ENCODE results near the gene RNF149. TPM values are rescaled to one million over a fixed set of nuclear protein-coding genes. Genes with fewer than 3 reads are reported as not detected.

Gene RNF149
- polyA plus RNA-seq, 2 of the 4 experiments (the other 2 are of a cell fraction): 28.8 to 34.8 TPM

GRCh38 chr2:101297383-101297782 is 11.1 kb downstream of the RNF149 start:
- WGBS (ENCODE audit: missing lambda C conversion rate): 75% methylated on average over 2 of the region's 2 CpGs
- Histone ChIP-seq H3K4me3 (no peak overlapping the region), H3K9me3 (no peaks in the 10 kb centered on the region), H3K27ac (no peak overlapping the region), H3K4me2 (no peak overlapping the region), H3K4me1 (peaks cover 5% of the 10 kb centered on the region; the same call in 1 of the 3 replicates)
- ATAC-seq (no peak), DNase-seq (ENCODE audit: low read depth in 1 of 2, low spot score in 1 of 2) (no peak), FAIRE-seq (no peak)
- TF ChIP-seq ELK1 (IDR thresholded peaks at IDR 0.05; ENCODE audit: low read depth, low read length): no peak
- TF ChIP-seq RCOR1 (IDR thresholded peaks at IDR 0.05; ENCODE audit: low read depth, low read length): no peak
- no peak for TF ChIP-seq RAD21 (conservative IDR thresholded peaks at IDR 0.05 in 1 of 2, IDR thresholded peaks at IDR 0.05 in 1 of 2)
- TF ChIP-seq ZFP36 (IDR thresholded peaks at IDR 0.05; ENCODE audit: borderline replicate concordance, partially characterized antibody): no peak
- TF ChIP-seq RARB (CRISPR knock-in tag; IDR thresholded peaks at IDR 0.05): no peak
- no peak for TF ChIP-seq CBX8 (IDR thresholded peaks at IDR 0.05)
- no peak for TF ChIP-seq BCL3 (IDR thresholded peaks at IDR 0.05)
- no peak for TF ChIP-seq TFCP2L1 (CRISPR knock-in tag; IDR thresholded peaks at IDR 0.05)
- TF ChIP-seq CHD2 (IDR thresholded peaks at IDR 0.05; ENCODE audit: low read length, partially characterized antibody): no peak
- no peak for TF ChIP-seq MYC (IDR thresholded peaks at IDR 0.05; ENCODE audit: borderline replicate concordance, low read length)
- no peak for TF ChIP-seq MAZ (IDR thresholded peaks at IDR 0.05; ENCODE audit: borderline replicate concordance, low read depth, low read length)
- no peak for TF ChIP-seq TP53 (CRISPR knock-in tag; IDR thresholded peaks at IDR 0.05)
- ChIA-PET CTCF (interaction anchor here (0.6 kb wide), 1 partner anchor 115 kb away, joined by 3 read pairs; no protein-coding TSS in a partner anchor), POLR2A (no interaction called here)

GRCh38 chr2:101296371-101296770 is 12.1 kb downstream of the RNF149 start:
- ChIA-PET POLR2A (no interaction called here), CTCF (no interaction called here)

GRCh38 chr2:101295895-101296294 is 12.6 kb downstream of the RNF149 start:
- H3K27ac ChIP-seq: no peak overlapping the region
- DNase-seq (ENCODE audit: low read depth in 1 of 2, low spot score in 1 of 2): no peak

More at GRCh38 chr2:101296371-101296770, 12.1 kb downstream of the RNF149 start:
- Histone ChIP-seq H3K4me1 (peaks cover 5% of the 10 kb centered on the region; the same call in 1 of the 3 replicates), H3K27ac (no peak overlapping the region), H3K4me2 (no peak overlapping the region), H3K4me3 (no peak overlapping the region), H3K9me3 (no peaks in the 10 kb centered on the region)
- TF ChIP-seq ZC3H11A (IDR thresholded peaks at IDR 0.05) (no peak), ZFP36 (IDR thresholded peaks at IDR 0.05; ENCODE audit: borderline replicate concordance, partially characterized antibody) (no peak), ESRRA (IDR thresholded peaks at IDR 0.05; ENCODE audit: borderline replicate concordance, low read length) (no peak), TFCP2L1 (CRISPR knock-in tag; IDR thresholded peaks at IDR 0.05) (no peak), EHMT2 (IDR thresholded peaks at IDR 0.05; ENCODE audit: low read depth) (no peak), RAD21 (conservative IDR thresholded peaks at IDR 0.05 in 1 of 2, IDR thresholded peaks at IDR 0.05 in 1 of 2) (no peak), FOSL2 (IDR thresholded peaks at IDR 0.05) (no peak), FOSL2 (CRISPR knock-in tag; IDR thresholded peaks at IDR 0.05) (no peak), ATOH8 (CRISPR knock-in tag; IDR thresholded peaks at IDR 0.05; ENCODE audit: low read depth) (no peak)
- FAIRE-seq (no peak), DNase-seq (ENCODE audit: low read depth in 1 of 2, low spot score in 1 of 2) (no peak), ATAC-seq (no peak)
- WGBS (ENCODE audit: missing lambda C conversion rate): 93% methylated on average over 5 of the region's 5 CpGs

More at GRCh38 chr2:101295895-101296294, 12.6 kb downstream of the RNF149 start:
- ChIA-PET CTCF (no interaction called here), POLR2A (no interaction called here)
- ATAC-seq: no peak
- 84% methylated on average over 2 of the region's 2 CpGs for WGBS (ENCODE audit: missing lambda C conversion rate)
- H3K9me3 ChIP-seq: no peaks in the 10 kb centered on the region
- TF ChIP-seq JUNB (IDR thresholded peaks at IDR 0.05) (no peak), ZNF302 (CRISPR knock-in tag; IDR thresholded peaks at IDR 0.05) (no peak), RARB (CRISPR knock-in tag; IDR thresholded peaks at IDR 0.05) (no peak), ZFP36 (IDR thresholded peaks at IDR 0.05; ENCODE audit: borderline replicate concordance, partially characterized antibody) (no peak), CHD2 (IDR thresholded peaks at IDR 0.05; ENCODE audit: low read length, partially characterized antibody) (no peak), ZSCAN20 (CRISPR knock-in tag; IDR thresholded peaks at IDR 0.05) (no peak), GATA3 (IDR thresholded peaks at IDR 0.05; ENCODE audit: borderline replicate concordance) (no peak), POLR2AphosphoS2 (conservative IDR thresholded peaks at IDR 0.05; ENCODE audit: low read length) (no peak), KDM1A (IDR thresholded peaks at IDR 0.05; ENCODE audit: low read depth) (no peak), PHF8 (IDR thresholded peaks at IDR 0.05; ENCODE audit: borderline replicate concordance, low read depth) (no peak), REST (IDR thresholded peaks at IDR 0.05) (no peak), RAD21 (conservative IDR thresholded peaks at IDR 0.05 in 1 of 2, IDR thresholded peaks at IDR 0.05 in 1 of 2) (no peak), NFE2L2 (conservative IDR thresholded peaks at IDR 0.05; ENCODE audit: low read length) (no peak)
- H3K4me3 ChIP-seq: no peak overlapping the region
- peaks cover 5% of the 10 kb centered on the region; the same call in 1 of the 3 replicates for H3K4me1 ChIP-seq
- H3K4me2 ChIP-seq: no peak overlapping the region
- no peak for FAIRE-seq
